Measurements from ENCODE around the gene SLC2A11.

DNA sequence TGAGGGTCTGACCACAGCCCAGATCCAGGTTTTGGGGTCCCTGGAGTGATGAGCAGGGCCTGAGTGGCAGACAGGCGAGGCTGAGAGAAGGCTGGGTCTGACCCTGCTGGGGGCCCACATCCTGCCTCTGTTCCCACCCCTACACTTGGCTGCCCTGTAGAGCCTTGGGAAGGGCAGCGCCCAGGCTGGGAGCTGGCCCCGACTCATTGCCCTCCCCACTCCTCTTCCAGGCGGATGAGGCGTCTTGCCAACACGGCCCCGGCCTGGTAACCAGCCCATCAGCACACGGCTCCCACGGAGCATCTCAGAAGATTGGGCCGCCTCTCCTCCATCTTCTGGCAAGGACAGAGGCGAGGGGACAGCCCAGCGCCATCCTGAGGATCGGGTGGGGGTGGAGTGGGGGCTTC, 23.8 kb upstream of the SLC2A11 start:
- TF ChIP-seq USF2 (CRISPR knock-in tag; IDR thresholded peaks at IDR 0.05) (no peak), ELF1 (tag; IDR thresholded peaks at IDR 0.05) (no peak), YY1 (IDR thresholded peaks at IDR 0.05; ENCODE audit: borderline replicate concordance in 1 of 3, control insufficient read depth in 1 of 3, extremely low read depth in 1 of 3, insufficient read depth in 3 of 3, insufficient read length in 1 of 3, insufficient replicate concordance in 2 of 3, low read depth in 1 of 3, low read length in 2 of 3) (no peak), MYNN (IDR thresholded peaks at IDR 0.05) (no peak), MYNN (CRISPR knock-in tag; IDR thresholded peaks at IDR 0.05) (no peak), BHLHE40 (IDR thresholded peaks at IDR 0.05; ENCODE audit: low read length) (no peak), HDAC6 (IDR thresholded peaks at IDR 0.05; ENCODE audit: low read depth, low read length) (no peak)
- TF ChIP-seq, protein P1, sequence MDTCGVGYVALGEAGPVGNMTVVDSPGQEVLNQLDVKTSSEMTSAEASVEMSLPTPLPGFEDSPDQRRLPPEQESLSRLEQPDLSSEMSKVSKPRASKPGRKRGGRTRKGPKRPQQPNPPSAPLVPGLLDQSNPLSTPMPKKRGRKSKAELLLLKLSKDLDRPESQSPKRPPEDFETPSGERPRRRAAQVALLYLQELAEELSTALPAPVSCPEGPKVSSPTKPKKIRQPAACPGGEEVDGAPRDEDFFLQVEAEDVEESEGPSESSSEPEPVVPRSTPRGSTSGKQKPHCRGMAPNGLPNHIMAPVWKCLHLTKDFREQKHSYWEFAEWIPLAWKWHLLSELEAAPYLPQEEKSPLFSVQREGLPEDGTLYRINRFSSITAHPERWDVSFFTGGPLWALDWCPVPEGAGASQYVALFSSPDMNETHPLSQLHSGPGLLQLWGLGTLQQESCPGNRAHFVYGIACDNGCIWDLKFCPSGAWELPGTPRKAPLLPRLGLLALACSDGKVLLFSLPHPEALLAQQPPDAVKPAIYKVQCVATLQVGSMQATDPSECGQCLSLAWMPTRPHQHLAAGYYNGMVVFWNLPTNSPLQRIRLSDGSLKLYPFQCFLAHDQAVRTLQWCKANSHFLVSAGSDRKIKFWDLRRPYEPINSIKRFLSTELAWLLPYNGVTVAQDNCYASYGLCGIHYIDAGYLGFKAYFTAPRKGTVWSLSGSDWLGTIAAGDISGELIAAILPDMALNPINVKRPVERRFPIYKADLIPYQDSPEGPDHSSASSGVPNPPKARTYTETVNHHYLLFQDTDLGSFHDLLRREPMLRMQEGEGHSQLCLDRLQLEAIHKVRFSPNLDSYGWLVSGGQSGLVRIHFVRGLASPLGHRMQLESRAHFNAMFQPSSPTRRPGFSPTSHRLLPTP (IDR thresholded peaks at IDR 0.05; ENCODE audit: borderline replicate concordance, extremely low read depth, insufficient read length): no peak
